PFSK-1 (cell line): ENCODE results near the gene TANGO6.

Experiments
- FOXP2 ChIP-seq: optimal IDR thresholded peaks from 2 replicates; pipeline ENCODE3; 2011; ENCODE audit warnings: borderline replicate concordance, control low read depth, inconsistent platforms; ENCODE audit not compliant: insufficient read depth; ENCODE audit errors: extremely low read length, extremely low read depth
- POLR2AphosphoS5 ChIP-seq: IDR thresholded peaks from 2 replicates; pipeline ENCODE4 v1.6.1; 2012; ENCODE audit warnings: low read depth, mild to moderate bottlenecking, control low read depth, low read length, moderate library complexity
- SIN3A ChIP-seq: IDR thresholded peaks from 2 replicates; pipeline ENCODE4 v1.6.1; 2012; ENCODE audit warnings: mild to moderate bottlenecking, low read length, moderate library complexity, borderline replicate concordance; ENCODE audit not compliant: insufficient read depth
- TAF1 ChIP-seq: IDR thresholded peaks from 2 replicates; pipeline ENCODE4 v1.6.1; 2012; ENCODE audit warnings: low read length, control low read depth, borderline replicate concordance; ENCODE audit not compliant: insufficient read depth
- TF ChIP-seq, protein P1 (sequence below), 2 experiments: IDR thresholded peaks; 2 replicates each; pipeline versions ENCODE4 v1.6.1 to v1.8.0; 2011 to 2012; ENCODE audit warnings: low read depth in 2 of 2, low read length in 2 of 2, control low read depth in 1 of 2, inconsistent platforms in 1 of 2, mild to moderate bottlenecking in 1 of 2, moderate library complexity in 1 of 2; ENCODE audit not compliant: insufficient read depth in 1 of 2

The TANGO6 gene

DNA sequence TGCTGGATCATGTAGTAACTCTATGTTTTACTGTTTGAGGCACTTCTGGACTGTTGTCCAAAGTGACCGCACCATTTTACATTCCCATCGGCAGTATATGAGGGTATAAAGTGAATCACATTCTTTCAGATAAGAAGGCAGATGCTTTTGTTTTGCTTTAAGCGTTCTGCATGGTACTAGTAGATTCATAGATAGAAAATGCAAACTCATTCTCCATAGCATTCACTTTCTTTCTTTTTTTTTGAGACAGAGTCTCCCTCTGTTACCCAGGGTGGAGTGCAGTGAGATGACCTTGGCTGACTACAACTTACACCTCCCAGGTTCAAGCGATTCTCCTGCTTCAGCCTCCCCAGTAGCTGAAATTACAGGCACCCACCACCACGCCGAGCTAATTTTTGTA is 40.4 kb downstream of the TANGO6 start:
- TF ChIP-seq POLR2AphosphoS5 = no peak
- TF ChIP-seq FOXP2 = no peak
- TF ChIP-seq SIN3A = no peak
- no peak for TF ChIP-seq TAF1
- TF ChIP-seq, protein P1, sequence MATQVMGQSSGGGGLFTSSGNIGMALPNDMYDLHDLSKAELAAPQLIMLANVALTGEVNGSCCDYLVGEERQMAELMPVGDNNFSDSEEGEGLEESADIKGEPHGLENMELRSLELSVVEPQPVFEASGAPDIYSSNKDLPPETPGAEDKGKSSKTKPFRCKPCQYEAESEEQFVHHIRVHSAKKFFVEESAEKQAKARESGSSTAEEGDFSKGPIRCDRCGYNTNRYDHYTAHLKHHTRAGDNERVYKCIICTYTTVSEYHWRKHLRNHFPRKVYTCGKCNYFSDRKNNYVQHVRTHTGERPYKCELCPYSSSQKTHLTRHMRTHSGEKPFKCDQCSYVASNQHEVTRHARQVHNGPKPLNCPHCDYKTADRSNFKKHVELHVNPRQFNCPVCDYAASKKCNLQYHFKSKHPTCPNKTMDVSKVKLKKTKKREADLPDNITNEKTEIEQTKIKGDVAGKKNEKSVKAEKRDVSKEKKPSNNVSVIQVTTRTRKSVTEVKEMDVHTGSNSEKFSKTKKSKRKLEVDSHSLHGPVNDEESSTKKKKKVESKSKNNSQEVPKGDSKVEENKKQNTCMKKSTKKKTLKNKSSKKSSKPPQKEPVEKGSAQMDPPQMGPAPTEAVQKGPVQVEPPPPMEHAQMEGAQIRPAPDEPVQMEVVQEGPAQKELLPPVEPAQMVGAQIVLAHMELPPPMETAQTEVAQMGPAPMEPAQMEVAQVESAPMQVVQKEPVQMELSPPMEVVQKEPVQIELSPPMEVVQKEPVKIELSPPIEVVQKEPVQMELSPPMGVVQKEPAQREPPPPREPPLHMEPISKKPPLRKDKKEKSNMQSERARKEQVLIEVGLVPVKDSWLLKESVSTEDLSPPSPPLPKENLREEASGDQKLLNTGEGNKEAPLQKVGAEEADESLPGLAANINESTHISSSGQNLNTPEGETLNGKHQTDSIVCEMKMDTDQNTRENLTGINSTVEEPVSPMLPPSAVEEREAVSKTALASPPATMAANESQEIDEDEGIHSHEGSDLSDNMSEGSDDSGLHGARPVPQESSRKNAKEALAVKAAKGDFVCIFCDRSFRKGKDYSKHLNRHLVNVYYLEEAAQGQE (IDR thresholded peaks at IDR 0.05; ENCODE audit: insufficient read depth in 1 of 2, low read depth in 2 of 2, low read length in 2 of 2) = no peak

DNA sequence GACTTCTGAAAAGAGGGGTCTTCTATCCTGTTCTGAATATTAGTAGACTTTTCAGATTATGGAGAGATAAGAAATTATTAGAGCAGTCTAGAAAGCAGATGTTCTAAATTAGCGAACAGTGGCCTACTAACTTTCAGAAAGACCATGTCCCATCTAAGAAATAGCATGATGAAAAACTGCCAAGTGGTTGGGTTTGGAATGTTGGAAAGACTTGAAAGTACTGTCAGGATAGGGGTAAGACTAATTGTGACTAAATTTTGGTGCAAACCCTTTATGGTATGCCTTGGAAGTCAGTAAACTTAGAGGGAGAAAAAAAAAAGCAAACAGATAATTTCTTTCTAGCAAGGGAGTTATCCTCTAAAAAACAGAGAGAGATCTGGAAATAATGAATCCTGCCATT is 41.1 kb downstream of the TANGO6 start:
- TF ChIP-seq SIN3A (no peak), TAF1 (no peak), POLR2AphosphoS5 (no peak), FOXP2 (no peak)
- TF ChIP-seq, protein P1 (IDR thresholded peaks at IDR 0.05; ENCODE audit: insufficient read depth in 1 of 2, low read depth in 2 of 2, low read length in 2 of 2) = no peak

DNA sequence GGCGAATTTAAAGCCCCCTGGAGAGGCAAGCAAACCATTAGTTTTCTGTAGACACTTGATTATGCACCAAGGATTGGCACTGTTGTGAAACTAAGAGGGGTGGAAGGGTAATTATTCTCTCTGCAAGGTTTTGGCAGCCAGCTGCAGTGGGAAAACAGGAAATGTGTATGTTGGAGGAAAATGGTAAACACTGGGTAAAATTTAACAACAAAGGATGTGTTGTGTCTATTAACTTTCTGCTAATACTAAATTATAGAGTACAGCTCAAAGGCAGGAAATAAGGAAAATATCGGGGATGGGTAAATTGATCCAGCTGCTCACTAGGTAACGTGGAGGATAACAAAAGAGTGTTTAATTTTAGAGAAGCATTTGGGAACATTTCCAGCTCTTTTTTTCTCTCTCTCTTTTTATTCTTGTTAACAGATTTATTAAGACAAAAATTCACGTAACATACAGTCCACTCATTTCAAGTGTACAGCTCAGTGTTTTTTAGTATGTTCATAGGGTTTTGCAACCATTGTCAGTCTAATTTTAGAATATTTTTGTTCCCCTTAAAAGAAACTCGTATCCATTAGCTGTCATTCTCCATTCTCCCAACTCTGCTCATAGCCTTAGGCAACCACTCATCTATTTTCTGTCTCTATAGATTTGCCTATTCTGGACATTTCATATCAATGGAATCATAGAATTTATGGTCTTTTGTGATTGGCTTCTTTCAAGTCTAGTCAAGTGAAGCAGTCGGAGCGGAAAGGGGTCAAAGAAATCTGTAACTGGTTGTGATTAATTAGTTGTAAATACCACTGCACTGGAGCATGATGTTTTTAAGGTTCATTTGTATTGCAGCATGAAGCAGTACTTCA is 41.8 kb downstream of the TANGO6 start:
- TF ChIP-seq SIN3A (no peak), TAF1 (no peak), FOXP2 (no peak), POLR2AphosphoS5 (no peak)
- TF ChIP-seq, protein P1 (IDR thresholded peaks at IDR 0.05; ENCODE audit: insufficient read depth in 1 of 2, low read depth in 2 of 2, low read length in 2 of 2) = no peak

DNA sequence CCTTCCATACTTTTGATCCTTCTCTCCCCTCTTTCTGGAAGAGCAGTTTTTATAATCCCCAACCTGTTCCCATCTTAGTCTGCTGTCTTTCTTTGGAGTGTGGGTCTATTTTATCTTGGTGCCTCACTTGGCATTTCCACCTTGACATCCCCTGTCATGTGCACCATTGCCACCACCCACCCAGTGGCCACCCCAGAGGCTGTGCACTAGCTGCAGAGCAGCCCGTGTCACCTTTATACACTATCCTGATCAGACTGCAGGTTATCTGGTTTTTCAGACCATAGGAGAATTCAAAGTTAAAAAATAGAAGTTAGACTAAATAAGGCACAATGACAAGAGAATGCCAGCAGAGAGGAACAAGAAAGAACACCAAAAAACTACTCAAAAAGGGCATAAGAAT is 43.8 kb downstream of the TANGO6 start:
- TF ChIP-seq FOXP2 = no peak
- TF ChIP-seq TAF1 = no peak
- no peak for TF ChIP-seq POLR2AphosphoS5
- TF ChIP-seq, protein P1 (IDR thresholded peaks at IDR 0.05; ENCODE audit: insufficient read depth in 1 of 2, low read depth in 2 of 2, low read length in 2 of 2) = no peak
- TF ChIP-seq SIN3A = no peak
